Transverse colon (tissue), 3 donors: ENCODE measurements around the gene IZUMO4.

ENCODE experiments used
- CTCF ChIP-seq, 5 experiments: fragments of 200-600 bp in 3 of 5; fragments of 450-650 bp in 2 of 5; sonication (generic) in 3 of 5; IDR thresholded peaks; 1 replicate in 2 of 5; 2 replicates in 3 of 5; pipeline ENCODE4 v1.5.1; 2016 to 2017; ENCODE audit warnings: antibody characterized with exemption in 5 of 5, inconsistent platforms in 3 of 5, mild to moderate bottlenecking in 2 of 5, moderate library complexity in 1 of 5
- EP300 ChIP-seq: sonication (generic); formaldehyde crosslinking; IDR thresholded peaks from one replicate; pipeline ENCODE4 v1.6.1; 2017; ENCODE audit warnings: antibody characterized with exemption, low read depth

- TF ChIP-seq CTCF (IDR thresholded peaks at IDR 0.05) (no peak), EP300 (no peak)
Observed at GRCh38 chr19:2114821-2115220, 18.1 kb downstream of the IZUMO4 start.
